GM18511 (cell line): ENCODE results near the gene KIRREL1.
A peak's percentile ranks its signal among the peaks of the same experiment; 100 is the strongest.

Source experiments
- ATAC-seq: cut with Tn5 transposase; IDR thresholded peaks from one replicate; pipeline ENCODE4 v1.9.1; 2021; ENCODE audit warnings: mild to moderate bottlenecking, moderate library complexity; ENCODE audit not compliant: unreplicated experiment

KIRREL1 gene

DNA sequence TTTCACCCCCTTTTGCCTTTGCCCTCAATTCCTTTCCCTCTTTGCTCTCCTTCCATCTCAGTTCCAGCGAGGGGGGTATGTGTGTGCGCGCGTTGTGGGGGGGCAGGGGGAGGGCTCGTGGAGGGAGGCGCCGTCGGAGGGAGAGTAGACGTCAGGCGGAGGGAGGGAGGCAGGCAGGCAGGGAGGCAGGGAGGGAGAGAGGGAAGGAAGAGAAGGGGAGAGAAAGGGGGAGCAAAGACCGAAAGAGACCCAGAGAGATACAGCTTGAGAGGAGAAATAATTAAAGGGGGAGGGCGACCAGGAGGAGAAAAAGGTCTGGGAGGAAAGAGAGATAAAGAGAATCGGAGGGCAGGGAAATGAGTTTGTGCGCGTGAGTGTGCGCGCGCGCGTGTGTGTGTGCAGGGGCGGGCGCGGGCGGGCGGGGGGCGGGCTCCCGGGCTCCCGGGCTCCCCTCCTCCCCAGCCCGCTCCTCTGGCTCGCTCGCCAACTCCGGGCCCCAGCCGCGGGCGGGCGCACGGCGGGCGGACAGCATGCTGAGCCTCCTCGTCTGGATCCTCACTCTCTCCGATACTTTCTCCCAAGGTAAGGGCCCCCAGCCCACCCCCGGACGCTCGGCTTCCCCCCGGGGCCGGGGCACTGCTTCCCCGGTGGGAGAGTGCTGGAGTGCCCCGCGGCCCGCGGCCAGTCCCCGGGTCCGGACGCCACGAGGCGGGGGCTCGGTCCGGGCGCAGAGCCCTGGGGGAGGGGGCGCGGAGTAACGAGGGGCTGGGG lies at the start of gene KIRREL1:
Gene KIRREL1 (plus strand): TSS at position 499 of the 771 bp plus-strand sequence. CDS start 32 bp downstream, at position 531.
- ATAC-seq, result no peak

DNA sequence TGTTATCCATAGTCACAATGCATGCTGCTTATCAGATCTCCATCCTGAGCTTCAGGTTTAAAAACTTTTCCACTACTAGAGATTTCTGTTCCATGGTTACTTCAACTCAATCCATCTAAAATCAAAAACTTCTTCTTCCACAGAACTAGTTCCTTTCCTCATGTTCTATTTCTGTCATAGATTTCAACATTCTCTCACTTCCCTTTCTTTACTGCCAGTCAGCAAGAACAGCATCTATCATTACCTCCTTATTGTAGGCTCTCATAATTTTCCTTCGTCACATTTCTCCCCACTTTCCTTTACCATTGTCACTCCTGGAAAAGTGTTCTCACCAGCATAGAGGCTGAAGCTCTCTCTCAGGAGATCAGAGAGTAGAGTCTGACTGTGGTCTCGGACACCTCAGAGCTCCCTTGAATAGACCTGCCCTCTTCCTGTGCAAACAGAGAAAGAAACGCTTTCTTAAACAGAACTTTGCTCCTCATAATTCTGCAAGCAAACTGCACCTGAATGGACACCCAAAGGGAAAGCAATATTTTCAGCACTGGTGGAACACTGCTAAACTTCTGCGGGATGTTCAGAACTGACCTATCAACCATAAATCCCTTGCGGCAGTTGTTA lies 48.7 kb upstream of the KIRREL1 start:
- no peak for ATAC-seq

DNA sequence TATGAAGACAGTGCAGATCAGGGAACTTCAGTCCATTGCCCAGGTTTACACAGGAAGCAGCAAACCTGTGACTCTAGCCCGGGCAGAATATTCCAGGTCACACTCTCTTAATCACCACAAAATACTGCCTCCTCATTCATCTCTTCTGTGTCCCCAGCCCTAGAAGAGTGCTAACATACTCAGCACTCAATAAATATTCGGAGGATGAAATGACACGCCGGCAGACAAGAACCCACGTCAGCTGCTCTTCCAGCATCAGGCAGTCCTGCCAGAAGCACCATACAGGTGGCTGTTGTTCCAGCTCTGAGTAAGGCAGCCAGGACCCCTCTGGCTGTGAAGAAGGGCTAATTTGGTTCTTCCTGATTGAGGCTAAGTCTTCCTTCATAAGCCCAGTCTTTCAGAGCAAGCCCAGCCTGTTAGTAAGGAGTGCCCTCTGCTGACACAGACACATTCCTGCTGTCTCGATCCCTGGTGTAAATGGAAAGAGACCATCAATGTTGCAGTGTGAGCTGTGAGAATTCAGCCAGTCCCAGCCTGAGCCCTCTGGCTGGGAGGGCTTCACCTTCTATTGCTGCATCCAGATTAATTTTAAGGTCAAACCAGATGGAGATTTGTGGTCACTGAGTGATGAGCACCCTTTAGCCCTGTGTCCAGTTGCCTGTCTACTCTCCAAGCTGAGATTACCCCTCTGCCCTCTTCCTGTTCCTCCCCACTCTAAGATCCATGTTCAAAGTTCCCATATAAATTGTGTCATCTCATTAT lies 45.0 kb upstream of the KIRREL1 start:
- no peak for ATAC-seq

DNA sequence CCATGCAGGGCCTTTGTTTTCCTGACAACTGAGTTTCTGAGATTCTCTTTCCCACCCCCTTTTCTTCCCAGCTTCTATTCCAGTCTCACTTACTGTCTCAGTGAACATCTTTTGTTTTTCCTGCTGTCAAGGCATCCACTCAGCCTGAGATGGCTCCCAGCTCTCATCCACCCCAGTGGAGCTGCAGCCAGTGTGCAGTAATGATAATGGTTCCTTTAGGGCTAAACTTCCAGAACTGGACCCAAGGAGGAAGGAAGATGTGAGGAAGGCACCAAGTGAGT lies 44.4 kb upstream of the KIRREL1 start:
- no peak for ATAC-seq

DNA sequence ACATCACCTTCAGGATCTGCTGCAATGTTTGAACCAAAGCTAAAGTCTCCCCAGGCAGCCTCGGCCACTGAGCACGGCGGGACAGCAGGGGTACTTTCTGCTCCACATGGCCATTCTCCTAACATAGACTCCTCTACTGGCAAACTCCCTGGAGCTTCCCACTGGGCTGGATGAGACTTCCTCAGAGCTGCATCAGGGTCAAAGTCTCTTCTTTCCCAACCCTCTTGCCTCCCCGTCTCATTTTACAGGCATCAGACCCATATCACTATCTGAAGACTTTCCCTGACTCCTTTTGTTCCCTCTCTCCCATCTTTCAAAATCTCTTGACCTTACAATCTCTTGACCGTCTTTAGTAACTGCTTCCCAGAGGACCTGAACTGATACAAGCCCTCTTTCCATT lies 42.2 kb upstream of the KIRREL1 start:
- ATAC-seq, result no peak

GRCh38 chr1:157952601-157953000 lies 40.8 kb upstream of the KIRREL1 start:
- ATAC-seq, result no peak

GRCh38 chr1:157955221-157955620 lies 38.2 kb upstream of the KIRREL1 start:
- ATAC-seq, result no peak

- no peak for ATAC-seq
Observed at GRCh38 chr1:157955857-157956256, 37.6 kb upstream of the KIRREL1 start.

DNA sequence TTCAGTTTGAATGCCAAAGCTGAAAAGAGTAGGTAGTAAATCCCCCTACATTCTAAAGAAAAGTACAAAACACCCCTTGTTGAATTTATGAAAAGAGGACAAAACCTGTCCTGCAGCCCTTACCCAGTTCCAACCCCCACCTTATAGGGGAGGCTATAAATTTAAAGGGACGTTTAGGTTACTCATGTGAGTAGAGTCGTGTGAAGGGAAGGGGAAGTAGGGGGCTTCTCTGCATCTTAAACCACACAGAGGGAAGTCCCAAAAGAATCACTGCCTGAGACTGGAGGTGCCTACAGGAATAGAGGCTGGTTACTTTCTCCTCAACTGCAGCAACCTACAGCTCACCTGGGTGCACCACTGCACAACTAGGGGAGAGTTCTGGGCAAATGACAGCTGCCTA lies 36.7 kb upstream of the KIRREL1 start:
- no peak for ATAC-seq

DNA sequence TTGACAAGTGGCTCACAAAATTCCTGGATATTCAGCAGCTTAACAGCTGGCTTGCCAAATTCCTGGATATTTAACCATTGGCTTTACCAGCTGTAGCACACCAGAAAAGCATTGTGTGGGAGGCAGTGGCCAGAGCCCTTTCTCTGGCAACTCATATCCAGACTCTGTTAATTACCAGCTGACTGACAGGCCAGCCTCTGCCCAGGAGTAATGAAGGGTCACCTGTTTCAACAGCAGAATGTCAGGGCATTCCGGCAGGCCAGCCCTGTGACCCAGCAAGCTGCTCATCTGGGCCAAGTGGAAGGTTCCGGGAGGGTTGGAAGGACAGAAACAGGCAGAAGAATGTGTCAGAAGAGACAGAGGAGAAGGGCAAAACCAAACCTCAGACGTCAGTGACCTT lies 35.2 kb upstream of the KIRREL1 start:
- ATAC-seq, result no peak

GRCh38 chr1:157959750-157960149 lies 33.7 kb upstream of the KIRREL1 start:
- ATAC-seq, result no peak

DNA sequence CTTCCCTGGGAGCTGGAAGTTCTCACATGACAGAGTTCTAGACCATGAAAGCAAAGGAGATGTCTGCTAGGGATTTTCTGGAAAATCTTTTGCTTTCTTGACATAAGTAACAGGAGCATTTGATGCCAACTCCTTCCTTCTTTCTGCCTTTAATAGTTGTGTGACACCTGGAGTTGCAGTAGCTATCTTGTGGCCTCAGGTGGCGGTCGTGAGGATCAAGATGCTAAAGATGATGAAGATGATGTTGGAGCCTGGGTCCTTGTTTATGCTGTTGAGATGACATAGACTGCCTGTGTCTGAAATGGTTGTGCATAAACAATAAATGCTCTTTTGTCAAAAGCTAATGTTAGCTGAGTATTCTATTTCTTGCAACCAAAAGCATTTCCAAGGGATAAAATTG lies 32.7 kb upstream of the KIRREL1 start:
- ATAC-seq, result no peak

GRCh38 chr1:157961805-157962762 lies 31.4 kb upstream of the KIRREL1 start:
- peak; percentile 68 for ATAC-seq

- ATAC-seq, result peak; percentile 52
Observed at GRCh38 chr1:157963713-157964112, 29.7 kb upstream of the KIRREL1 start.

- ATAC-seq, result no peak
Observed at GRCh38 chr1:157965584-157965983, 27.9 kb upstream of the KIRREL1 start.

GRCh38 chr1:157966031-157966537 lies 27.4 kb upstream of the KIRREL1 start:
- no peak for ATAC-seq

DNA sequence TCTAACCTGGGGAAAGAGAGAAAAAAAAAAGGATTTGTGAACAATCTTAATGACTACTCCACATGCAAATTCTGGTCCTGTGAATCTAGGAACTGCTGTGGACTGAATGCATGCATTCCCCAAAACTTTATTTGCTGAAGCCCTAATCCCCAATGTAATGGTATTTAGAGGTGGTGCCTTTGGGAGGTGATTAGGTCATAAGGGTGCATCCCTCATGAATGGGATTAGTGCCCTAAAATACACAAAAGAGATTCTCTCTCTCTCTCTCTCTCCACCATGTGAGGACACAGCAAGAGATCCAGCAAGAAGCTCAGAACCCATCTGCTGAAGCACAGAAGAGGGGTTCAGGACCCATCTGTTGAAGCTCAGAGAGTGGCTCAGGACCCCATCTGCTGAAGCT lies 26.2 kb upstream of the KIRREL1 start:
- no peak for ATAC-seq

DNA sequence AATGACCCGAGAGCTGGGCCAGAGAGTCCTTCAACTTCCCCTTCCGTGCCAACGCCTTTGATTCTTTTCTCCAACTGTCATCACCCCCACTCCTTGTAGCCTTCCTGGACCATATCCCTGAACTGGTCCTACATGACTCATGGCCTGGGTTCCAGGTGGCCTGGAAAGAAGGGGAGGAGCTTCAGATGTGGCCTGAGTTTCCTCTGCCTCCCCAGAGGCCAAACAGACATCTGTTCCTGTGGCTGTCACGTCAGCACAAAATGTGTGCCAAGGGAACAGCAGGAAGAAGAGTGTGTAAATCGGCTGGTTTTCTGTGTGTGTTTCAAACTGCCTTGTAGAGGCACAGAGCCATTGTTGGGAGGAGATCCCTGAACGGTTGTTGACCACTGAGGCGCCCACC lies 24.9 kb upstream of the KIRREL1 start:
- no peak for ATAC-seq

GRCh38 chr1:157968946-157969345 lies 24.5 kb upstream of the KIRREL1 start:
- no peak for ATAC-seq

GRCh38 chr1:157969697-157970485 lies 23.6 kb upstream of the KIRREL1 start:
- ATAC-seq, result no peak
